Activated CD4-positive, alpha-beta T cell treated with anti-CD3 and anti-CD28 coated beads for 4 hours (primary cell): ENCODE results near the gene AHCYL1.

ENCODE experiments used
- DNase-seq, 2 donors: peaks; one replicate each; pipeline ENCODE4 v3.0.0-alpha.2; 2020

Gene AHCYL1

DNA sequence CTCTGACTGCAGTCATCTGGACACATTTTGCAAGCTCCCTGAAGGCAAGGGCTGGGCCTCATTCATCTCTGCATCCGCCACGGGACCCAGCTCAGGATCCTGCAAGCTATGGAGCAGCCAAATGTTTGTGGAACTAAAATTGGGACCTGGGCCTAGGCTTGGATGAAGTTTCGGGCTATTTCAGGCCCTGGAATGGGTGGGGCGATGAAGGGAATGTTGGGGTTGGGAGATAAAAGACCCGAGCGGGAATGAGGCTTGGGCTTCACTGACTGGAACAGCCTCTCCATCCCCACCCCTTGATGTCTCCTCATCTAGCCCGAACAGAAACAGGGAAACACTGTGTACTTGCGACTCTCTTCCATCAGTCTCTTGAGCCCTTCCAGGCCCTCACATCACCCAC lies 7.3 kb upstream of the AHCYL1 start:
- no peak for DNase-seq

DNA sequence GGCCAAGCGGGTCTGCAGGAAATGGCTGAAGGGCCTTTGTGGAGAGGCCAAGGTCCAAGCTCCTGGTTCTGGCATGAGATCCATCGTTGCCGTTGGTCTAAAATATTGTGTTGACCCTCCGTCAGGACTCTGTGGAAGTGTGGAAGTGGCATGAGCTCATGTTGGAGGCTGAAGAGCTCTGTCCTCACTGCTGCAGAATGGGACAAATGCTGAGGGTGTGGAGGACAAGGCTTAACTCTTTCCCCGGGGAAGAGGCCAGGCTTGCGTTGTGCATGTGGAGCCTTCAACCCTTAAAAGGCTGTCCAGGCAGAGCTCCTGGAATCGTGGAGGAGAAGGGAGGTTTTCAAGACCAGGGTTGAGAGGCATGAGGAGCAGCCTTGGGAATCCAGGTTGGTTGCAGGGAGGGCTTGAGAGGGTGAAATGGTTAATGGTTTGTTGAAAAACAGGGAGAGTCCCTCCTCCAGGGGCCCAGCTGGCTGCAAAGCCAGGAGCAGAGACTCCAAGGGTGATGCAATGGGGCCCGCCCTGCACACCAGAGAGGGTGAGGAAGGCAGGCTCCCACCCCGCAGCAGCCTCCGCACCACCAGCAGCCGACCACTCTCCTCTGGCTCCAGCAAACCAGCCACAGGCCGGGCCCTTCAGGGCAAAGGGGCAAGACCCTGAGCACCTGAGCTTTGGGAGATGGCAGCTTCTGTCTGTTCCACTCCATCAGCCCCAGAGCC lies 6.7 kb upstream of the AHCYL1 start:
- no peak for DNase-seq

GRCh38 chr1:109978761-109979488 lies 5.6 kb upstream of the AHCYL1 start:
- no peak for DNase-seq

- DNase-seq: no peak
These were observed 5.0 kb upstream of the AHCYL1 start for GRCh38 chr1:109979489-109980091.

- peak; percentile 9 to 13 for DNase-seq
These were observed 4.1 kb upstream of the AHCYL1 start for GRCh38 chr1:109980324-109981003.

DNA sequence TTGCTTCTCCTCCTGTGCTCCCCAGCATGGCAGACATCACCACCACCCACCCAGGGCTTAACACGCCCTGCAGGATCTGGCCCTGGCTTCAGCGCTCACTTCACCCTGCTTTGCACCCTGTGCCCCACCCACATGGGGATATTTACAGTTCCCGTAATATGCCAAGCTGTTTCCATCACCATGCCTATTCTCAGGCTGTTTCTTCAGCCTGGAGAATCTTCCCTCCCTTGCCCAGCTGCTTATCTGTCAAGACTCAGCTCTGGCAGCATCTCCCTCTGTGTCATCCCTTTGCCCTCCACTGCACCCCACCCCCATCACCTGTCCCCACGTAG lies 3.6 kb upstream of the AHCYL1 start:
- DNase-seq: no peak

GRCh38 chr1:109983380-109984189 lies 980 bp upstream of the AHCYL1 start:
- DNase-seq: no peak

GRCh38 chr1:109984190-109984455 lies 442 bp upstream of the AHCYL1 start:
- no peak for DNase-seq

GRCh38 chr1:109985247-109986053 lies 885 bp downstream of the AHCYL1 start:
- DNase-seq: no peak

DNA sequence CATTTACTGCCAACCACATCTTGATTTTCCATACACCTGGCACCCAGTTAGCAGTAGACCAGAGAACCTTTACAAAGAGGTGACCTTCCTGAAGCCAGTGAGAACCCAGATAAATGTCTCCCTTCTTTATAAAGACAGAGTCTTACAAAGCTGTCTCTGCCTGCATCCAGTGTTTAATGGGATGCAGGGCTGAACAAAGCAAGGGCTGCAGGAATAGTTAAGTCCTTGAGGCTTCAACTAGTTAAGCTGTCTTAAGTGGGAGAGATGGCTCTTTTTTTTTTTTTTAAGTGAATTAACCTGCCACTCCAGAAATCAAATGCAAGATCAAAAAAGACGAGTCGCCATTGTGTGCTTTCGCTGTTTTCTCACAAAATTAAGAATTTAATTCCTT lies 1.5 kb downstream of the AHCYL1 start:
- no peak for DNase-seq

DNA sequence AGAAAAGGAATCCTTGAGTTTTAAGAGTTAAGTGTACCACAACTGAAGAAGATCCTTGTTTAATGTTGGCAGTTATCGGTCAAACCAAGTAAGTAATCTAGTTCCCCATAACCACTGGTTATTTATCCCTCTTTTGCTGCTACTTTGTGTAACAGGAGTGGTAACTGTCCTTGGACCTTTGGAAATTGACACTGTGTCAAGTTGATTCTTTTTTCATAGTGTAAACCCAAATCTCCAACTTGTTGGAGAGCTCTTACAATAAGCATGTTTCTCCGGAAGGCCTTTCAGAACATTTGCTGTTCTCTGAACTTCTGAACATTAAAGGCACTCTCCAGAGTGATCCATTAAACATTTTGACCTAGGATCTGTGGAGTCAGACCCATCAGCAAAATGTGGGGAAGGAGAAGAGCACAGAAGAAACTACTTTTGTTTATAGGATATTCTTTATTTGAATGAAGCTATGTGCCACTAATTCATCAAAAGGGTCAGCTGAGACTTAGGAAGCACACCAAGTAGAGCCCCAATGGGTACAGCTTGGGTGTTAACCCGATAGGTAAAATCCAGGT lies 3.9 kb downstream of the AHCYL1 start:
- no peak for DNase-seq

DNA sequence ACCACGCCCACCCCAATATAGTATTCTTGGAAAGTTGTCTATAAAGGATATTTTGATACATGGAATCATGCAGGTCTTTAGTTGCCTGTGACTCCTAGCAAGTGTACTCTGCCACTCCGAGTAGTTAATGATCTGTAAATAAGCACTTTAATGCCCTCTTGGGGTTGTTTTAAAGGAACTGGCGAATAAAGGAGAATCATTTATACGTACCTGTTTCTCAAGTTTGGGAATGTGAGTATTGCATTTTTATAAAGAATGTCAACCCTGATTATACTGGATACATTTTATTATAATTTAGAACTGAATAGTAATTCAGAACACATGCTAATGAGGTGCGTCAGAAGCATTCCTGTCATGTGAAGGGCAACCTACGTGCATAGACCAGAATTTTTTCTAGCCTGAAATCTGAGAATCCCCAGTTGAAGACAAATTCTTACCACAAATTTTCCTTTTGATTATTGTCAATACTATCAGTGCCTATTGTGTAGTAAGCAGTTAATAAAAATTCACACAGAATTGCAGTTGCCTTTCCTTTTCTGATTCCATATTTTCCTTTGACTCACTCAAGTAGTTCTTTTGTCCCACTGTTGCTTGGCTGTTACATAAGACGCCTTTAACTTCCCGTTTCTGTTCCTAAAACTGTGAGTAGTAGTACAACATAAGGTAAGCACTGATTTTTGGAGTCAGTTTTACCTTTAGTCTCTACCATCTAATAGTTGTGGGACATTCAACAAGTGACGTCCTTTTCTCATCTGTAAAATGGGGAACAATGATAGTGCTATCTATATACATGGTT lies 5.1 kb downstream of the AHCYL1 start:
- DNase-seq: no peak

GRCh38 chr1:109990302-109990653 lies 5.7 kb downstream of the AHCYL1 start:
- DNase-seq: no peak

DNA sequence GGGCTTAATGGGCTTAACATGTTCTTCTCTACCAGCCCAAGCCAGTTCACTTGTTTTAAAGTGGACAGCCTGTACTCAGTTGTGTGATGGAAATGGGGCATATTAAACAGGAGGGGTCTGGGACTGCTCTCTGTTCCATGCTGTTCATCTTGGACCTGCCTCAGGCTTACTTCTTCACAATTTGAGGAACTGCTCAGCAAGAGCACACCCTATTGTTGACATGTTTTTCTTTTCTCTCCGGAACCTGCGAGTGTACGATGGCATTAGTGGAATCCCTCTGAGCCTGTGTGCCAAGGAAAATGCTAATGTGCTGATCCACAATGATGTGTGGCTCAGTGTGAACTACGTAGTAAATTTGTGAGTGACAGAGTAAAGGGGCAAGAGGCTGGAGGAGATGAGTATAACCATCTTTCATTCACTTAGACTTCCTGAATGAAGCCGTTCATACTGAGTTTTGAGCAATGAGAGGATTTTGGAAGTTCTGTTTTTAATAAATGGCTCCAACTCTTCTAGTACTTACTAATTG lies 6.9 kb downstream of the AHCYL1 start:
- DNase-seq: no peak

DNA sequence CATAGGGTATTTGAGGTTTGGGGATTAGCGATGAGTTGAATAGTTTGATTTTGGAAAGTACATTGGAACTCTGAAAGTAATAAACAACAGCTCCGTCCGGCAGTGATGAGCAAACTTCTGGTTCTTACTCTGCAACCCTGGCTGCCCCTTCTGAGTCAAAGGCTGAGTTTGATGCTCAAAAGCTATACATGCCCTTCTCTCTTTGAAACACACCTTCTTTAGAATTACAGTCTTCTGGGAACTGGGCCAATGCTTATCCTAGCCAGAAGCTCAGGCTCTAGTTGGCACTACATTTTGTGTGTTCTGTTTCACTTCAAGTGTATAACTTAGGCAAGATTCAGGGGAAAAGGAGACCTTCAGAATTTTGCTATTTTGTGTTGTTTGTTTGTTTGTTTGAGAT lies 9.3 kb downstream of the AHCYL1 start:
- no peak for DNase-seq

GRCh38 chr1:109994654-109995053 lies 10.1 kb downstream of the AHCYL1 start:
- no peak for DNase-seq

DNA sequence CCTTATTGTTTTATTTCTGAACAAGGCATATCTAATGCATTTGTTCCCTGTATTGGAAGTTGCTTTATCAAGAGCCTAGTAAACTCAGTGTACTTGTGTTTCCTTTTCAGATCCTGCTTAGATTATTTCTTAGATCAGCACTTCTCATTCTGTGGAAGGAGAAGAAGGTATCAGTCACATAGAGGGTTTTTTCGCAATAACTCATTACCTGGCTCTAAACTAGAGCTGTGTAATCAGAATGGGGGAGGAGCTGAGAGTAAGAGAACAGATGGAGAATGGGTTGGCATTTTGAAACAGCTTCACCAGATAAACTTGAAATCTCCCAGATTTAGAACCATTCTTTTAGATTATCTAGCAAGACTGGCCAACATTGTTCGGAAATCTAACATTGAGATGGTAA lies 11.0 kb downstream of the AHCYL1 start:
- DNase-seq: no peak

DNA sequence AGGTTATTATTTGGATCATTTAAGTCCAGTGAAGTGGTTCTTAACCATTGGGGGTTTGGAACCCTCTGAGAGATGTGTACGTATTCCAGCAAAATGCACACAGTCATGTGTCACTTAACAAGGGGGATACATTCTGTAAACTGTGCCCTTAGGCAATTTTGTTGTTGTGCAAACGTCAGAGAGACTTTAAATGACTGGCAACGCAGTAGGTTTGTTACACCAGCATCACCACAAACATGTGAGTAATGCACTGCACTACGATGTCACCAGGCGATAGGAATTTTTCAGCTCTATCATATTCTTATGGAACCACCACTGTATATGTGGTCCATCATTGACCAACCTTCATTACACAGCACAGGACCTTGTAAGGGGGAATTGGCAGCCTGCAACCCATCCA lies 11.9 kb downstream of the AHCYL1 start:
- DNase-seq: no peak

DNA sequence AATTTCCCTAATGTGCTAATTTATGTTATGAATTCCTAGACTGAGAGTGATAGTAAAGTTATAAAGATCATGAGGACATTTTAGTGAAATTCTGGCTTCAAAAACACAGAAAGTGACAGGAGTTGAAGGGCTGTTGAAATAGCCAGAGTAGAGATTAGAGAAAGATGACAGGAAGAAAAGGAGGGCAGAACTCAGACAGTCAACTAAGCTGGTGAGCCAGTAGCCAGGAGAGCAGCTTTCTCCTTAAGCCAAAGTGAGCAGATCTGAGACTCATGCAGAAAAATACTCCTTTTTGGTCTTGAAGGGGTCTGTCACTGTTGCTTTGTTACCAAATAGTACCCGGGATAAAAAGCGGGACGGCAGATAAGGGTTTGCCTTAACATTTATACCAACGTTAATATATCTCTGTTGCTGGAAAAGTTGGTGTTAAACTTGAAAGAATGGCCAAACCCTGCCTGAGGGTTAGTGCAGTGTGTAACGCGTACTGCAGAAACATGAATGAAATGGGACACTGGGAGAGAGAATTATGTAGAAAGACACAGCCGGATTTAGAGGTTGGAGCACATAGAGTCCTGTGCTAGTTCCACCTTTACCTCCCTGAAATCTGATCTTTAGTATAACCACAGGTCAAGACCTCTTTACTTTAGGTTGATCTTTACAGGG lies 12.8 kb downstream of the AHCYL1 start:
- no peak for DNase-seq

DNA sequence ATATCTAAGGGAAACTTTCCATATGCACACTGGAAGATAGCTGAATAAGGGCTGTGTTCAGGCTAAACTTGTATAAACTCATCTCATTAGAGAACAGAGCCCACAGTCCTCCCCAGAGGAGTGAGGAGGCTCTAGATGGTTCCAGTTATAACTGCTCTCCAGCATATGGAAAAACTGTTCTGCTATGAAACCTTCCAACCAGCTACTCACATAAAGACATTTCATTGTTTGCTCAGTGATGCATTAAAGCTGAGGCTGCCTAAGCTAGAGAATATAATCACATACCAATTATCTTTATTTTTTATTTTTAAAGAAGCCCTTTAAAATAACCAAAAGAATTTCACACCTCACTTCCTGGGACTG lies 13.3 kb downstream of the AHCYL1 start:
- DNase-seq: no peak

DNA sequence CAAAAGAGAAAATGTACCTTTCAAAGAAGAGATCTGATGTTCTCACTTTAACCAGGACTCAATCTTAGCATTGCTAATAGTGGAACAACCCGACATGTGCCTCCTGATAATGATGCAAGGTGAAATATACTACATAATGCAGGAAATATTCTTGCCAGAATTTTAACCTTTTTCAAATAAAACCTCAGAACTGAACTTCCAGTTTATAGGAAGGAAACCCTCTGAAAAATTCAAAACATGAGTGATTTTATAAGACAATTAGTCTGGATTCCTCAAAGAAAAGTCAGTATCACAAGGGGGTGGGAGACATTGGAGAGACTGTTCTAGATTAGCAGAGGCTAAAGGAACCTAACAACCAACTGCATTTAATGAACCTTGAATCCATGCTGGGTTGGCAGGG lies 18.1 kb downstream of the AHCYL1 start:
- no peak for DNase-seq
